ENCODE measurements around the gene HOXB8. TPM values are rescaled to one million over a fixed set of nuclear protein-coding genes. Genes with fewer than 3 reads are reported as not detected.

The HOXB8 gene
- total RNA-seq, 2 experiments from 2014 or later: 0.38 to 1.4 TPM

GRCh38 chr17:48632579-48633265 lies 17.6 kb upstream of the HOXB8 start:
- Mint-ChIP-seq H3K36me3 (peaks cover 3% of the 10 kb centered on the region), H3K9me3 (ENCODE audit: low read depth) (no peaks in the 10 kb centered on the region), H3K27ac (peak overlapping the region; percentile 88), H3K27me3 (peaks cover 85% of the 10 kb centered on the region), H3K4me1 (peaks cover 34% of the 10 kb centered on the region), H3K4me3 (peak overlapping the region; percentile 64)
- DNase-seq (no peak), ATAC-seq (peak; percentile 8)
- CTCF ChIA-PET: interaction anchor here (0.6 to 13.1 kb wide), 13 partner anchors 10 to 552 kb away, joined by 3 to 190 read pairs (median 5); partner anchors contain the start of gene HOXB9

DNA sequence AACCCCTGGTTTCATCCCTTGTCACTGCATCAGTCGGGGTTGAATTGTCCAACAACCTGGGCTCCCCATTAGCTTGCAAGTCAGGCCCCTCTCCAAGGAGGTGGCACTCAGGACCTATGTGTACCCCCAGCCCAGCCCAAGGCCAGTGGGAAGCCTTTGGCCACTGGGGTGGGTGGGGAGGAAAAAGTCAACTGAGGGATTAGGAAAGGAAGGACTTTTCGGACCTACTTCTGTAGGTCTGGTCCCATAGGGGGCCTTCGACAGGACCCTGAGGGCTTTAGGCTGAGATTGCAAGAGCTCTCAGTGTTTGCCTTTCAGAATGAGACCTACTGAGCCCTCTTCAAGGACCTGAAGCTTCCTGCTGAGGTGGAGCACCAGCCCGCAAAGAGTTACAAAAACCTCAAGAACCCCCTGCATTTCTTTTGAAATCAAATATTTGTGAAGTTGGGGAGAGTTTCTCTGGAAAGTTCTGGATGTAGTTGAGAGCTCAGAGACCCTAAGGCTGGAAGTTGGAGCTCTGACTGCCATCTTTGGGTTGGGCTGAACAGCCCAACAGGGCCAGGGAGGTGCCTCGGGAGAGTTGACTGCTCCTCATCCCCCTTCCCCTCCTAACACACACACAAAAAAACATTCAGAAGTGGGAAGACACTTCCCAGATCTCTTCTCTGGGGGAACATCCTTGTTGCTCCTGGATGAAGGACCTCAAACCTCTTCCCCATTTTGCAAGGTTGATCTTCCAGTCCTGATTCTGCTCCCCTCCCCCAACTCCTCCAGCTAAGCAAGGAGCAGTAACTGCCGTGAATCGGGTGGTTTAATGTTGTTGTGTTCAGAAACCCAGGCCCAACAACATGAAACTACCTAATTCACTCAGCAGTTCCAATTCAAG lies 16.8 kb upstream of the HOXB8 start:
- CTCF ChIA-PET: interaction anchor here (0.6 to 13.1 kb wide), 15 partner anchors 9 to 551 kb away, joined by 3 to 190 read pairs (median 5); partner anchors contain the start of gene HOXB9
- H3K27ac Mint-ChIP-seq: peak overlapping the region; percentile 88
- H3K27me3 Mint-ChIP-seq: peaks cover 85% of the 10 kb centered on the region

DNA sequence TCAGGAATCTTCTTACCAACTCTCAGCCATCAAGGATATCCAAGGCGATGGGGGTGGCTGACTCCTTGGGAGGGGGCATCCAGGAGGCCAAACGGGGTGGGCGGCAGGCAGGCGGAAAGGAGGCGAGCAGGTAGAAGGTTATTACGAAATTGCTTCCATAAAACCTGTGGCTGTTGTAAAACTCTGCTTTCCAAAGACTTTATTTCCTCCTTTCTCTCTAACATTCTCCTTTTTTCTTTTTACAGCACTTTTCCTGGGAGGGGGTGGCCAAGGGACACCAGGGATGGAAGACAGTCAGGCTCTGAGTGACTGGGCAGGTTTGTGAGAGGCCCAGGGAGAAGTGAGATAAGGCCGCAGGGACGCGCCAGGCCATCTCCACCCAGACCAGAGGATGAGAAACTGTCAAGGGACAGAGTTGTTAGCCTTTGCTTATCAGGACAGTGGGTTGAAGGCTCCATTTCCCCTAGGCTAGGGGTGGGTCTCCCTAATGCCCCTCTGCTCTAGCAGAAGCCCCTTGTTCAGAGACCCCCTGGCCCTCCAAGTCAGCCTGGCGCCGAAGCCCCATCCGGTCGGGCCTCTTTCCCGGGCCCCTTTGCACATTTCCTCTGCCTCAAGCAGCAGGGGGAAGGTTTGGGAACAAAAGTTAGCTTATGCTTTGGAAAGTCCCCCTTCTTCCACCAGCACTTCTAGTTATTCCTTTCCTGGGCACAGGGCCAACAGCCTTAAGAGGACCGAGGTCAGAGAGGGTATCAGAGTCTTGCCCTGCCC lies 16.0 kb upstream of the HOXB8 start:
- ATAC-seq (no peak), DNase-seq (no peak)
- Mint-ChIP-seq H3K9me3 (ENCODE audit: low read depth) (no peaks in the 10 kb centered on the region), H3K36me3 (peaks cover 3% of the 10 kb centered on the region), H3K27ac (peak overlapping the region; percentile 88), H3K27me3 (peaks cover 82% of the 10 kb centered on the region), H3K4me3 (no peak overlapping the region), H3K4me1 (peaks cover 37% of the 10 kb centered on the region)
- CTCF ChIA-PET: interaction anchor here (0.8 to 13.1 kb wide), 4 partner anchors 8 to 253 kb away, joined by 3 to 190 read pairs (median 5); partner anchors contain the start of gene HOXB9

More for the DNA sequence above, 16.8 kb upstream of the HOXB8 start:
- H3K4me3 Mint-ChIP-seq: peak overlapping the region; percentile 64
- H3K4me1 Mint-ChIP-seq: peaks cover 37% of the 10 kb centered on the region
- H3K9me3 Mint-ChIP-seq (ENCODE audit: low read depth): no peaks in the 10 kb centered on the region
- ATAC-seq (peak; percentile 54), DNase-seq (peak; percentile 65)
- peaks cover 3% of the 10 kb centered on the region for H3K36me3 Mint-ChIP-seq

DNA sequence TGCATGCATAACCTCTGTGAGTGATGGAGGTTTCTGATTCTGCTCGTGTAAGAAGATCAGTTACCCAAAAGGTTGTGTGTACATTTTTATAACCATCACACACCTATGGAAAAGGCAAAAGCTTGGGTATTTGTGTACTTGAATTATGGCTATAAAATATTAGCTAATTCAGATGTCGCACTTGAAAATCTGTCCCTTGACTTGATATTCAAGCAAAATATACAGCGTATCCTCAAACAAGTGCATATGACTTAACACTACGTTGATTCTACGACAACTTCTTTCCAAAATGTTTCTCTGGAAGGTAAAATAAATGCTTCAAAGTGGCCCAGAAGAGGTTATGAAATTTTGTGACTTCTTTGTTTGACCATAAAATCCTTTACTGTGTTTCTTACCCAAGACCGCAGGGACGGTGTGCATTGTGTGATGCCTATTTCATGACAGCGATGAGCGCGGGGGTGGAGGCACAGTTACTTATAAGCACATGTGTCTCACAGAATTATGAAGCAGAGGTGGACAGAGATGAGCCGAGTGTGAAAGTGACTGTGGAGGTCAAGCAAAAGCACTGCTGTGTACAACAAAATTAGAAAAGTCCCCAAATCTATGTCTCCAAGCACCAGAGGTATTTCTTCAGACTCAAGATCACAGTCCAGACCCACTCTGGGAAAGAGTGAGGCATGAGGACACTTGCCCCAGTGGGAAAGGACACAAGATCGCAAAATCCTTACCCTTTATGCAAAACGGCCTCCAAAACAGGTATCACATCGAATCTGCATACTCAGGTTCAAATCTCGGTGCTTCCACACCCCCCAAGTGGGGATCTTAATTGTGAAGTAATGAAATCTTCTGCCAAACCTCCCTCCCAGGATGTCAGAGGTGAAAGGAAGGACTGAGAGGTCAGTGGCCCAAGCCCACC lies 15.2 kb upstream of the HOXB8 start:
- no peak for DNase-seq
- no peak for ATAC-seq
- peaks cover 40% of the 10 kb centered on the region for H3K4me1 Mint-ChIP-seq
- peaks cover 78% of the 10 kb centered on the region for H3K27me3 Mint-ChIP-seq
- H3K27ac Mint-ChIP-seq: no peak overlapping the region
- H3K36me3 Mint-ChIP-seq: peaks cover 3% of the 10 kb centered on the region
- CTCF ChIA-PET: interaction anchor here (1.2 to 2.4 kb wide), 3 partner anchors 12 to 37 kb away, joined by 4 to 14 read pairs (median 5); partner anchors contain the start of gene HOXB5
- H3K4me3 Mint-ChIP-seq: no peak overlapping the region
- no peaks in the 10 kb centered on the region for H3K9me3 Mint-ChIP-seq (ENCODE audit: low read depth)

DNA sequence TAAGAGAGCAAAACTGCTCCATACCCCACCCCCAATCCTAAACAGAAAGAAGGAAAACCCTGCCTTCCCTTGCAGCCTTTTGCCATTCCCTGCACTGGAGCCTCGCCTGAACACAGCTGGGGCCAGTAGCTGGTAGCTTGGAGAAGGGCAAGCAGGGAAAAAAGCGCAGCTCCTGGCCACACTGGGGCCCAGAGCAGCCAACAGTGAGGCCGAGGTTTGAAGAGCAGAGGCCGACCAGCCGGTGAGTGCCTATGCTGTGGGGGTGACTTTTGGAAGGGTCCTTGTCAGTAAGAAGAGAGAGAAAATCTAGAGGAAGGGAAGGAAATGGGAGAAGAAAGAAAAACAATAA lies 14.3 kb upstream of the HOXB8 start:
- H3K9me3 Mint-ChIP-seq (ENCODE audit: low read depth): no peaks in the 10 kb centered on the region
- no peak overlapping the region for H3K27ac Mint-ChIP-seq
- H3K4me1 Mint-ChIP-seq: peaks cover 38% of the 10 kb centered on the region
- ATAC-seq (no peak), DNase-seq (no peak)
- H3K4me3 Mint-ChIP-seq: no peak overlapping the region
- CTCF ChIA-PET: interaction anchor here (1.2 to 2.4 kb wide), 3 partner anchors 11 to 36 kb away, joined by 4 to 14 read pairs (median 5); partner anchors contain the start of gene HOXB5
- H3K27me3 Mint-ChIP-seq: peaks cover 73% of the 10 kb centered on the region
- H3K36me3 Mint-ChIP-seq: peaks cover 3% of the 10 kb centered on the region

- Mint-ChIP-seq H3K27ac (no peak overlapping the region), H3K36me3 (peaks cover 3% of the 10 kb centered on the region)
- ATAC-seq: no peak
Observed at GRCh38 chr17:48628649-48629410, 13.7 kb upstream of the HOXB8 start.

GRCh38 chr17:48627623-48628521 lies 12.8 kb upstream of the HOXB8 start:
- H3K27me3 Mint-ChIP-seq: peaks cover 74% of the 10 kb centered on the region
- ATAC-seq: no peak
- DNase-seq: no peak
- no peaks in the 10 kb centered on the region for H3K9me3 Mint-ChIP-seq (ENCODE audit: low read depth)
- peaks cover 2% of the 10 kb centered on the region for H3K36me3 Mint-ChIP-seq
- H3K4me3 Mint-ChIP-seq: no peak overlapping the region
- no peak overlapping the region for H3K27ac Mint-ChIP-seq
- CTCF ChIA-PET: interaction anchor here (2.1 to 11.2 kb wide), 3 partner anchors 9 to 35 kb away, joined by 4 to 190 read pairs (median 14); partner anchors contain the start of gene HOXB5
- peaks cover 38% of the 10 kb centered on the region for H3K4me1 Mint-ChIP-seq

More at GRCh38 chr17:48628649-48629410, 13.7 kb upstream of the HOXB8 start:
- no peak for DNase-seq
- no peaks in the 10 kb centered on the region for H3K9me3 Mint-ChIP-seq (ENCODE audit: low read depth)
- H3K27me3 Mint-ChIP-seq: peaks cover 73% of the 10 kb centered on the region
- H3K4me1 Mint-ChIP-seq: peaks cover 38% of the 10 kb centered on the region
- CTCF ChIA-PET: interaction anchor here (1.2 to 2.4 kb wide), 3 partner anchors 10 to 36 kb away, joined by 4 to 14 read pairs (median 5); partner anchors contain the start of gene HOXB5
- no peak overlapping the region for H3K4me3 Mint-ChIP-seq

DNA sequence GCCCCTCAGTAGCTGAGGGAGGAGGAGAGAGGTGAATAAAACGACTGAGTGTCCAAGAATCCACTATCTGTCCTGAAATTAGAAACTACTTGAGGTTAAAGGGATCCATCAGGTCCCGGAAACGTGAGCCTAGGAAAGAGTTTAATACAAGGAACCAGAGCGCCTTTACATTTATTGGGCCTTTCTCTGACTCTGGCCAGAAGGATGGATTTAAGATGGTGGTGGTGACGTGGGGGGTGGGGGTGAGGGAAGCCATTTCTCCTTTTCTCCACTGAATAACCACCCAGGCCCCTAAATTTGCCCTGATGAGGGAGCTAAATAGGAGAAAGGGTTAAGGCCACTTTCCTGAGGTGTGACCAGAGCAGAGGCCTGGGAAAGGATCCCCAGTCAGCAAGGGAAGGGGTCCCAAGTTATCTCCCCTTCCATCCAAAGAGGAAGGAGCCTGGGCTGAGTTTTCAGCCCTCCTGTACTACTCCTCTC lies 12.1 kb upstream of the HOXB8 start:
- H3K36me3 Mint-ChIP-seq: peaks cover 2% of the 10 kb centered on the region
- H3K27ac Mint-ChIP-seq: peak overlapping the region; percentile 87
- peaks cover 75% of the 10 kb centered on the region for H3K27me3 Mint-ChIP-seq
- H3K4me1 Mint-ChIP-seq: peaks cover 31% of the 10 kb centered on the region
- H3K9me3 Mint-ChIP-seq (ENCODE audit: low read depth): no peaks in the 10 kb centered on the region
- DNase-seq (no peak), ATAC-seq (no peak)
- CTCF ChIA-PET: interaction anchor here (1.4 to 11.2 kb wide), 4 partner anchors 10 to 656 kb away, joined by 6 to 190 read pairs (median 6); partner anchors contain the start of genes CDK5RAP3 and HOXB5
- peak overlapping the region; percentile 75 for H3K4me3 Mint-ChIP-seq

GRCh38 chr17:48626245-48627117 lies 11.4 kb upstream of the HOXB8 start, which contains the start of gene HOXB9:
Gene HOXB9 (minus strand): TSS chr17:48626358. CDS start chr17:48626269, 89 bp downstream.
- Mint-ChIP-seq H3K4me3 (peak within 1 kb of the TSS; percentile 75), H3K9me3 (ENCODE audit: low read depth) (no peaks in the 10 kb centered on the region), H3K27me3 (peaks cover 80% of the 10 kb centered on the region), H3K36me3 (peaks cover 2% of the 10 kb centered on the region), H3K27ac (peak within 1 kb of the TSS; percentile 87), H3K4me1 (peaks cover 24% of the 10 kb centered on the region)
- ATAC-seq (peak; percentile 66), DNase-seq (peak; percentile 82)
- CTCF ChIA-PET: interaction anchor here (0.7 to 11.2 kb wide), 12 partner anchors 9 to 655 kb away, joined by 3 to 190 read pairs (median 6); partner anchors contain the start of genes CDK5RAP3 and HOXB5
